BLaER1 (cell line): Measurements from ENCODE around the gene DBH.
"Not testable (repeated sequence)": the region's sequence is repeated elsewhere in the genome, so short reads cannot be mapped to it uniquely, and the experiment has no call there.

Experiments used
- H3K27ac ChIP-seq: shearing (Covaris generic); formaldehyde crosslinking; 2 replicates; pipeline ENCODE4 v1.8.1; 2022
- H3K27me3 ChIP-seq: shearing (Covaris generic); formaldehyde crosslinking; 2 replicates; pipeline ENCODE4 v1.8.1; 2022
- H3K36me3 ChIP-seq: shearing (Covaris generic); formaldehyde crosslinking; 2 replicates; pipeline ENCODE4 v1.8.1; 2022
- H3K4me1 ChIP-seq: shearing (Covaris generic); formaldehyde crosslinking; 2 replicates; pipeline ENCODE4 v1.8.1; 2022
- H3K4me2 ChIP-seq: shearing (Covaris generic); formaldehyde crosslinking; 2 replicates; pipeline ENCODE4 v1.8.1; 2022
- H3K4me3 ChIP-seq: shearing (Covaris generic); formaldehyde crosslinking; 2 replicates; pipeline ENCODE4 v1.8.1; 2022
- H3K9ac ChIP-seq: shearing (Covaris generic); formaldehyde crosslinking; 2 replicates; pipeline ENCODE4 v1.8.1; 2022
- H3K9me3 ChIP-seq: shearing (Covaris generic); formaldehyde crosslinking; 2 replicates; pipeline ENCODE4 v1.8.1; 2022
- H4K20me1 ChIP-seq: shearing (Covaris generic); formaldehyde crosslinking; 2 replicates; pipeline ENCODE4 v1.8.1; 2022
- Cebpa-rat ChIP-seq: shearing (Covaris generic); IDR thresholded peaks from 2 replicates; pipeline ENCODE4 v1.8.1; 2022

DBH gene

DNA sequence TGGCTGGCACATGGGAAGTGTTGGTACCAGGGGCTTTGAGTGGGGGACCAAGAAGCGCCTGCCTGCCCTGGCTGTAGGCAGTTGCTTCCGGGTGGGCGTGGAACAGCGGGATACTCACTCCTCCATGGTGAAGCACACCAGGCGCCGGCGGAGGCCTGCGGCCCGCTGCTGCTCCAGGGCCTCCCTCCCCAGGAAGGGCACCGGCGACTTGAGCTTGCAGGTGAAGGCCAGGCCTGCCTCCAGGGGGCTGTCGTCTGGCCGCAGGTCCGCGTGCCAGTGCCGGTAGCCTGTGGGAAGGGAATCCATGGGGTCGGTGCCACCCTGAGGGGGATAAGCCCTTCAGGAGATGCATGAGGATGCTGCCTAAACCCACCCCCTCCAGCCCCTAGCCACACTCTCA lies 34.3 kb downstream of the DBH start:
- no peak overlapping the region for H3K9ac ChIP-seq
- TF ChIP-seq Cebpa-rat, result no peak
- peaks cover 26% of the 10 kb centered on the region for H3K4me1 ChIP-seq
- H3K36me3 ChIP-seq, result peaks cover 39% of the 10 kb centered on the region; the same call in 1 of the 2 replicates
- no peak overlapping the region for H3K4me3 ChIP-seq
- no peaks in the 10 kb centered on the region for H3K27me3 ChIP-seq
- H3K9me3 ChIP-seq, result peaks cover 6% of the 10 kb centered on the region; the same call in 1 of the 2 replicates
- no peaks in the 10 kb centered on the region for H4K20me1 ChIP-seq
- H3K4me2 ChIP-seq, result no peak overlapping the region
- H3K27ac ChIP-seq, result no peak overlapping the region

DNA sequence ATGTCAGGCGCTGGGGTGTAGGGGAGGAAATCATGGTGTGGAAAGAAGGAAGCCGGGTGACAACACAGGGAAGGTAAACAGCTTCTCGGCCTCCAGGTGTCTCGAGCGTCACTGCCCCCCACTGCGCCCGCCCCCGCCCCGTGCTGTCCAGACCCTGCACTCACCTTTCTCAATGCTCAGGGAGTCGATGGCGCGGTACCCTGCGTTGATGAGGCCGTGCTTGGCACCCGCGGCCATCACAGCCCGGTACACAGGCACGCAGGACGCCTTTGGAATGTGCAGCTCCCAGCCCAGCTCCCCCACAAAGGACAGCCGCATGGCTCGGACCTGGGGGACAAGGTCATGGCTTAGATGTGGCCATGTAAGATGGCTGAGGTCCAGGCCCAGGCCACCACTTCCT lies 35.2 kb downstream of the DBH start:
- H3K27ac ChIP-seq, result no peak overlapping the region
- H3K9me3 ChIP-seq, result peaks cover 6% of the 10 kb centered on the region; the same call in 1 of the 2 replicates
- TF ChIP-seq Cebpa-rat, result no peak
- no peaks in the 10 kb centered on the region for H4K20me1 ChIP-seq
- H3K9ac ChIP-seq, result no peak overlapping the region
- no peak overlapping the region for H3K4me2 ChIP-seq
- no peak overlapping the region for H3K4me3 ChIP-seq
- H3K36me3 ChIP-seq, result peaks cover 39% of the 10 kb centered on the region; the same call in 1 of the 2 replicates
- peaks cover 26% of the 10 kb centered on the region for H3K4me1 ChIP-seq
- no peaks in the 10 kb centered on the region for H3K27me3 ChIP-seq

DNA sequence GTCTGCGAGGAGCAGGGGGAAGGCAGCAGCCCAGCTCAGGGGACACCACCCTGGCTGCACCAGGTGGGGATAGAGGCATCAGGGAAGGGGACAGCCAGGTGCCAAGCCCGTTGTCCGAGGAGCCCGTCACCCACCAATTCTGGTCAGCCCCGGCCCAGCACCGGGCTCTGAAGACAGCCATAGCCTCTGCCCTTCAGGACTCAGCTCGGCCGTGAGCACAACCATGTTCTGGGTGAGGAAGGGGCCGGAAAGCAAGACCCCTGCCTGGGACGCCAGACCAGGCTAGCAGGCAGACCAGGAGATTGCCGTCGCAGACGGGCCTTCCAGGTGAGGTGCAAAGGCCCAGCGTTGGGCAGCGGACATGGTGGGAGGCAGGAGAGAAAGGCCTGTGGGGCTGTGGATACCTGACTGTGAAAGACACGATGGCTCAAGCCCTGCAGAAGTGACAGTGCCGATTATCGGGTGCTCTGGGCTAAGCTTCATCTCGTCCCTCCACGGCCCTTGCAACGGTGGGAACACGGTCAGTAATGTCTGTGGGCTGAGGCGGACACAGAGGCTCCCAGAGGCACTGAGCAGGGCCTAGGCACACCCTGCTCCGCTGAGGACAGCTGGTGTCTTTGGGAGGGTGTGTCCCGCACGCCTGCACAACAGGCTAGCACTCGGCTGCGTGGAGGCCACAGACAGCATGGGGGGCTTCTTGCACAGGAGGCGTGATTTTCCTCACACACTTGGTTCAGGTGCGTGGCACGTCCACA lies 36.5 kb downstream of the DBH start:
- H3K4me2 ChIP-seq, result peak overlapping the region; percentile 68
- peaks cover 39% of the 10 kb centered on the region; the same call in 1 of the 2 replicates for H3K36me3 ChIP-seq
- H3K27me3 ChIP-seq, result no peaks in the 10 kb centered on the region
- peak overlapping the region; percentile 49; the same call in 1 of the 2 replicates for H3K27ac ChIP-seq
- peaks cover 6% of the 10 kb centered on the region; the same call in 1 of the 2 replicates for H3K9me3 ChIP-seq
- H4K20me1 ChIP-seq, result no peaks in the 10 kb centered on the region
- no peak for TF ChIP-seq Cebpa-rat
- no peak overlapping the region for H3K4me3 ChIP-seq
- H3K4me1 ChIP-seq, result peaks cover 21% of the 10 kb centered on the region
- H3K9ac ChIP-seq, result peak overlapping the region; percentile 50; the same call in 1 of the 2 replicates

DNA sequence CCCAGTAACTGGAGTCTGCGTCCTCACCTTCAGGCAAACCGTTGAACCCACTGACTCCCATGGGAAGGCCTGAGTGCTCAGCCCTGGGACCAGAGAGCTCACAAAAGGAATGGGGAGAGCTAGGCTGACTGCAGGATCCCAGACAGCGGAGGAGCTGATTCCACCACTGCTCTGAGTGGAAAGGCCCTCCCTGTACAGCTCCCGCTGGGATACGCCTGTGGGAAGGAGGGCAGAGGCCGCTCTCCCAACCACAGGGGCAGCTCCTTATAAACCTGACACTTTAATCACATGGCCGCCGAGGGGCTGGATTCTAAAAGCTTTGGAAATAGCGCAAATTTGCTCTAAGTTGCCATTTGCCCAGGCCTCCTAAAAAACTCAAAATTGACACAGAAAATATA lies 37.1 kb downstream of the DBH start:
- Histone ChIP-seq H3K4me1 (peaks cover 21% of the 10 kb centered on the region), H3K27ac (peak overlapping the region; percentile 49; the same call in 1 of the 2 replicates), H3K36me3 (peaks cover 39% of the 10 kb centered on the region; the same call in 1 of the 2 replicates), H3K4me3 (no peak overlapping the region), H3K9ac (peak overlapping the region; percentile 50; the same call in 1 of the 2 replicates), H3K9me3 (peaks cover 6% of the 10 kb centered on the region; the same call in 1 of the 2 replicates), H3K4me2 (peak overlapping the region; percentile 68), H3K27me3 (no peaks in the 10 kb centered on the region), H4K20me1 (no peaks in the 10 kb centered on the region)
- no peak for TF ChIP-seq Cebpa-rat

DNA sequence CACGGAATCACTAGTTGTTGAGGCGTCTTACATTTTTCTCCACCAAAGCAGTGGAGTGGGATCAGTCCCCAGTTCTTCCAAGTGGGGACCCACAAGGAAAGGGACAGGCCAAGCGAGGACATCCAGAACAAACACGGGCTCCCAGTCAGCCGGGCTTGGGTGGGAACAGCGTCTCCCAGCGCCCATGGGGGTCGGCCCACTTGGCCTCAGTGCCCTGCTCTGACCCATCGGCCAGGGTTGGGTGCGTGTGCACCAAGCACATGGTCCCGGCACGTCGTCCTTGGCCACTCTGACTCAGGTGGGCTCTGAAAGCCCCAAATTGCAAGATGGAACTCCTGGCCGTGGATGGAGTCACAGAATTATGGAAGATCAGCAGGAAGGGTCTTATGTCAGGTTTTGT lies 37.9 kb downstream of the DBH start:
- H3K4me2 ChIP-seq, result peak overlapping the region; percentile 68; the same call in 1 of the 2 replicates
- peaks cover 42% of the 10 kb centered on the region; the same call in 1 of the 2 replicates for H3K36me3 ChIP-seq
- H3K9me3 ChIP-seq, result peaks cover 6% of the 10 kb centered on the region; the same call in 1 of the 2 replicates
- no peak overlapping the region for H3K4me3 ChIP-seq
- no peak overlapping the region for H3K9ac ChIP-seq
- no peak for TF ChIP-seq Cebpa-rat
- peaks cover 21% of the 10 kb centered on the region for H3K4me1 ChIP-seq
- no peaks in the 10 kb centered on the region for H3K27me3 ChIP-seq
- H3K27ac ChIP-seq, result 0 out of 2 replicates have a peak overlapping the region, but pooled peaks have one; percentile 6
- H4K20me1 ChIP-seq, result no peaks in the 10 kb centered on the region

DNA sequence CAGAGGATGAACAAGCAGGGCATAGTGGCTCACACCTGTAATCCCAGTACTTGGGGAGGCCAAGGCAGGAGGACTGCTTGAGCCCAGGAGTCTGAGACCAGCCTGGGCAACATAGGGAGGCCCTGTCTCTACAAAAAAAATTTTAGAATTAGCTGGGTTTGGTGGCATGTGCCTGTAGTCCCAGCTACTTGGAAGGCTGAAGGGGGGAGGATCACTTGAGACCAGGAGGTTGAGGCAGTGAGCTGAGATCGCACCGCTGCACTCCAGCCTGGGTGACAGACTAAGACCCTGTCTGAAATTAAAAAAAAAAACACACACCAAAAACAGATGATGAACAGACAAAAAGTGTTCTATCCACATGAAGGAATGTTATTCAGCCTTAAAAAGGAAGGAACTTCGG lies 39.6 kb downstream of the DBH start:
- H4K20me1 ChIP-seq, result not testable (repeated sequence)

DNA sequence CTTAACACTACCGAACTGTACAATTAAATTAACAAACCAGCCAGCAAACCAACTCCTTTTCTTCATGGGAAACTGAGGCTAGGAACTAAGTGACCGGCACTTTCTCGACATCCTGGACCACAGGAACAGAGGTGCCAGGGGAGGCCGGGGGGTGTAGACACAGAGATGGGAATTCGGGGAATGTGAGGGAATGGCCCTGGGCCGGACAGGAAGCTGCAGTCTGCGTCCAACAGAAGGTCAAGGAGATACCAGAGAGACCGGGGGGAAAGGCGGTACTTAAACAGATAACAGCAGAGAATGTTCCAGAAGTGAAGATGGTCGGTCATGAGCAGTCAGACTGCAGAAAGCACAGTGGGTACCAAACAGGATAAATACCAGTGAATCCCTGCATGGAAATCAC lies 40.3 kb downstream of the DBH start:
- peaks cover 24% of the 10 kb centered on the region for H3K4me1 ChIP-seq
- H3K27ac ChIP-seq, result no peak overlapping the region

More for the DNA sequence above, 39.6 kb downstream of the DBH start:
- H3K27ac ChIP-seq, H3K4me3 ChIP-seq, H3K27me3 ChIP-seq, H3K9me3 ChIP-seq, H3K4me2 ChIP-seq, H3K9ac ChIP-seq: not testable (repeated sequence)
- Histone ChIP-seq H3K36me3 (peaks cover 29% of the 10 kb centered on the region; the same call in 1 of the 2 replicates), H3K4me1 (peaks cover 21% of the 10 kb centered on the region)

DNA sequence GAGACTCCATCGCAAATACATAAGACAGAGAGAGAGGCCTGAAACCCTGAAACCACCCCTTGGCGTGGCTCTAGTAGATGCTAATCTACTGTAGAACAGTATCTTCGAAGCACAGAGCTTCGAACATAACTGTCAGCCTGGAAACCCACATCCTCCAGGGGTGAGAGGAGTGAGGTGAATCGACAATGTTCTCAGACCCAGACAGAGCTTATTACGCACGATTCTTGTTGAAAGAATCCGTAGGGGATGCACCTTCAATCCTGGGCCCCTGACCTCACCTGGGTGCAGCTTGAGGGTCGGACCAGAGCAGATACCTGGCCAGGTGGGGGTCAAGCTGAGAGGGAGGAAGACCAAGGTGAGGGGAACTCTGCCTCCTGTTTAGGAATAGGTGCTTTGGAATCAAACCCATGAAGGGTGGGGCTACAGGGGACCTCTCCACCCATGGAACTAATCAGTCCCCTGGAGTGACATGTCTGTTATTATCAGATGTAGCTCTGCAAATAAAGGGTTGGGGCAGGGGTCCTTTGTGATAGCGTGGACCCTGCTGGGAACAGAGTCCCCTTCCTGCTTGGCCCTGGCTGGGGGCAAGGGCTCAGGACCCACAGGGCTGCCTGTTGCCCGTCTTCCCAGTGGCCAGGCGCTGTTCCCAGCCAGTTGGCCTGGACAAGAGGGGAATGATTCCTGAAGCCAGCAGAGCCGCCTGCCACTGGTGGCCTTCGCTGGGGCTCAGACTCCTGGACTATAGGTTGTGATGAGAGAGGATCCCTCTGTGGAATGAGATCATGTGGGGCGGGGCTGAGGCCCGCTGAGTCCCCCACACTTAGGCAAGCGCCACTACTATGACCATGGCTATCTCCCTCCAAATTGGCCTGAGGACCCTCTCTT lies 41.2 kb downstream of the DBH start:
- Histone ChIP-seq H3K9ac (no peak overlapping the region), H3K9me3 (0 out of 2 replicates have a peak, but pooled peaks cover under 1% of the 10 kb centered on the region), H4K20me1 (no peaks in the 10 kb centered on the region), H3K27me3 (no peaks in the 10 kb centered on the region), H3K36me3 (peaks cover 19% of the 10 kb centered on the region; the same call in 1 of the 2 replicates), H3K4me3 (no peak overlapping the region), H3K4me1 (peaks cover 31% of the 10 kb centered on the region), H3K27ac (no peak overlapping the region), H3K4me2 (no peak overlapping the region)
- no peak for TF ChIP-seq Cebpa-rat

More for the DNA sequence above, 40.3 kb downstream of the DBH start:
- peaks cover 27% of the 10 kb centered on the region; the same call in 1 of the 2 replicates for H3K36me3 ChIP-seq
- H3K9ac ChIP-seq, result no peak overlapping the region
- no peak overlapping the region for H3K4me3 ChIP-seq
- TF ChIP-seq Cebpa-rat, result no peak
- no peak overlapping the region for H3K4me2 ChIP-seq
- no peaks in the 10 kb centered on the region for H4K20me1 ChIP-seq
- H3K27me3 ChIP-seq, result no peaks in the 10 kb centered on the region
- 0 out of 2 replicates have a peak, but pooled peaks cover 6% of the 10 kb centered on the region for H3K9me3 ChIP-seq

DNA sequence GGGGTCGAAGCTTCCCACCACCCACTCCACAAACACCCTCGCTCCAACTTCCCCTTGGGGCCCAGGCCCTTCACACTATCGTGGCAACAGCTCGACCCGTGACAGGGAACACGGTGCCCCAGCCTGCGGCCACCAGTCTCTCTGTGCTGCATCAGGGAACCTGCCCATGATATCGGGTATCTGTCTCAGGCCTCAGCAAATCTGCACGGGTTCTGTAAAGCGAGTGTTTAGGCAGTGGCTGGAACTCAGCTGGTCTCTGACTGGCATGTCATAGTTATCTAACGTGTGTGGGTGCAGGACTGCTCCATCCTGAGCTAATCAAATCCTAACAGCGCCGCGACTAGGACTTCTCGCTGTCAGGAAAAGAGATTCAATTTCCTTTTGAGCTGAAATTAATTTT lies 42.9 kb downstream of the DBH start:
- Histone ChIP-seq H3K4me1 (peaks cover 31% of the 10 kb centered on the region), H3K4me3 (no peak overlapping the region), H3K9ac (no peak overlapping the region), H3K4me2 (no peak overlapping the region), H3K27ac (peak overlapping the region; percentile 37), H4K20me1 (no peaks in the 10 kb centered on the region), H3K9me3 (no peaks in the 10 kb centered on the region), H3K36me3 (peaks cover 10% of the 10 kb centered on the region; the same call in 1 of the 2 replicates), H3K27me3 (no peaks in the 10 kb centered on the region)
- TF ChIP-seq Cebpa-rat, result no peak
